ENCODE data around the gene ATP8B2.

- no peak for TF ChIP-seq EZH2 (IDR thresholded peaks at IDR 0.05; ENCODE audit: borderline replicate concordance, low read depth, low read length, severe bottlenecking)
- TF ChIP-seq, protein P1, sequence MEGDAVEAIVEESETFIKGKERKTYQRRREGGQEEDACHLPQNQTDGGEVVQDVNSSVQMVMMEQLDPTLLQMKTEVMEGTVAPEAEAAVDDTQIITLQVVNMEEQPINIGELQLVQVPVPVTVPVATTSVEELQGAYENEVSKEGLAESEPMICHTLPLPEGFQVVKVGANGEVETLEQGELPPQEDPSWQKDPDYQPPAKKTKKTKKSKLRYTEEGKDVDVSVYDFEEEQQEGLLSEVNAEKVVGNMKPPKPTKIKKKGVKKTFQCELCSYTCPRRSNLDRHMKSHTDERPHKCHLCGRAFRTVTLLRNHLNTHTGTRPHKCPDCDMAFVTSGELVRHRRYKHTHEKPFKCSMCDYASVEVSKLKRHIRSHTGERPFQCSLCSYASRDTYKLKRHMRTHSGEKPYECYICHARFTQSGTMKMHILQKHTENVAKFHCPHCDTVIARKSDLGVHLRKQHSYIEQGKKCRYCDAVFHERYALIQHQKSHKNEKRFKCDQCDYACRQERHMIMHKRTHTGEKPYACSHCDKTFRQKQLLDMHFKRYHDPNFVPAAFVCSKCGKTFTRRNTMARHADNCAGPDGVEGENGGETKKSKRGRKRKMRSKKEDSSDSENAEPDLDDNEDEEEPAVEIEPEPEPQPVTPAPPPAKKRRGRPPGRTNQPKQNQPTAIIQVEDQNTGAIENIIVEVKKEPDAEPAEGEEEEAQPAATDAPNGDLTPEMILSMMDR (IDR thresholded peaks at IDR 0.05; ENCODE audit: borderline replicate concordance, extremely low read depth, low read length, poor library complexity, severe bottlenecking) = no peak
These were observed 21.1 kb downstream of the ATP8B2 start for GRCh38 chr1:154346276-154346917.

All from DND-41 (cell line).